Measurements from ENCODE around the gene NPPB. TPM values are rescaled to one million over a fixed set of nuclear protein-coding genes. Genes with fewer than 3 reads are reported as not detected.

The NPPB gene
- total and polyA plus RNA-seq, 9 of the 15 experiments (the other 6 are each of a cell fraction or from before 2014, with no cell fraction given) = not detected

GRCh38 chr1:11881749-11882441 is 23.1 kb upstream of the NPPB start (continued):
- no peak for TF ChIP-seq SMAD3 (CRISPR knock-in tag; conservative IDR thresholded peaks at IDR 0.05)
- no peak for TF ChIP-seq XRCC5 (IDR thresholded peaks at IDR 0.05; ENCODE audit: low read depth, low read length)
- peak; percentile 51 for TF ChIP-seq CBFA2T3 (IDR thresholded peaks at IDR 0.05)
- TF ChIP-seq, protein P1, sequence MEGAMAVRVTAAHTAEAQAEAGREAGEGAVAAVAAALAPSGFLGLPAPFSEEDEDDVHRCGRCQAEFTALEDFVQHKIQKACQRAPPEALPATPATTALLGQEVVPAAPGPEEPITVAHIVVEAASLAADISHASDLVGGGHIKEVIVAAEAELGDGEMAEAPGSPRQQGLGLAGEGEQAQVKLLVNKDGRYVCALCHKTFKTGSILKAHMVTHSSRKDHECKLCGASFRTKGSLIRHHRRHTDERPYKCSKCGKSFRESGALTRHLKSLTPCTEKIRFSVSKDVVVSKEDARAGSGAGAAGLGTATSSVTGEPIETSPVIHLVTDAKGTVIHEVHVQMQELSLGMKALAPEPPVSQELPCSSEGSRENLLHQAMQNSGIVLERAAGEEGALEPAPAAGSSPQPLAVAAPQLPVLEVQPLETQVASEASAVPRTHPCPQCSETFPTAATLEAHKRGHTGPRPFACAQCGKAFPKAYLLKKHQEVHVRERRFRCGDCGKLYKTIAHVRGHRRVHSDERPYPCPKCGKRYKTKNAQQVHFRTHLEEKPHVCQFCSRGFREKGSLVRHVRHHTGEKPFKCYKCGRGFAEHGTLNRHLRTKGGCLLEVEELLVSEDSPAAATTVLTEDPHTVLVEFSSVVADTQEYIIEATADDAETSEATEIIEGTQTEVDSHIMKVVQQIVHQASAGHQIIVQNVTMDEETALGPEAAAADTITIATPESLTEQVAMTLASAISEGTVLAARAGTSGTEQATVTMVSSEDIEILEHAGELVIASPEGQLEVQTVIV (CRISPR knock-in tag; IDR thresholded peaks at IDR 0.05; ENCODE audit: borderline replicate concordance) = no peak
- TF ChIP-seq, protein P2, sequence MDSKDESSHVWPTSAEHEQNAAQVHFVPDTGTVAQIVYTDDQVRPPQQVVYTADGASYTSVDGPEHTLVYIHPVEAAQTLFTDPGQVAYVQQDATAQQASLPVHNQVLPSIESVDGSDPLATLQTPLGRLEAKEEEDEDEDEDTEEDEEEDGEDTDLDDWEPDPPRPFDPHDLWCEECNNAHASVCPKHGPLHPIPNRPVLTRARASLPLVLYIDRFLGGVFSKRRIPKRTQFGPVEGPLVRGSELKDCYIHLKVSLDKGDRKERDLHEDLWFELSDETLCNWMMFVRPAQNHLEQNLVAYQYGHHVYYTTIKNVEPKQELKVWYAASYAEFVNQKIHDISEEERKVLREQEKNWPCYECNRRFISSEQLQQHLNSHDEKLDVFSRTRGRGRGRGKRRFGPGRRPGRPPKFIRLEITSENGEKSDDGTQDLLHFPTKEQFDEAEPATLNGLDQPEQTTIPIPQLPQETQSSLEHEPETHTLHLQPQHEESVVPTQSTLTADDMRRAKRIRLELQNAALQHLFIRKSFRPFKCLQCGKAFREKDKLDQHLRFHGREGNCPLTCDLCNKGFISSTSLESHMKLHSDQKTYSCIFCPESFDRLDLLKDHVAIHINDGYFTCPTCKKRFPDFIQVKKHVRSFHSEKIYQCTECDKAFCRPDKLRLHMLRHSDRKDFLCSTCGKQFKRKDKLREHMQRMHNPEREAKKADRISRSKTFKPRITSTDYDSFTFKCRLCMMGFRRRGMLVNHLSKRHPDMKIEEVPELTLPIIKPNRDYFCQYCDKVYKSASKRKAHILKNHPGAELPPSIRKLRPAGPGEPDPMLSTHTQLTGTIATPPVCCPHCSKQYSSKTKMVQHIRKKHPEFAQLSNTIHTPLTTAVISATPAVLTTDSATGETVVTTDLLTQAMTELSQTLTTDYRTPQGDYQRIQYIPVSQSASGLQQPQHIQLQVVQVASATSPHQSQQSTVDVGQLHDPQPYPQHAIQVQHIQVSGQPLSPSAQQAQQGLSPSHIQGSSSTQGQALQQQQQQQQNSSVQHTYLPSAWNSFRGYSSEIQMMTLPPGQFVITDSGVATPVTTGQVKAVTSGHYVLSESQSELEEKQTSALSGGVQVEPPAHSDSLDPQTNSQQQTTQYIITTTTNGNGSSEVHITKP (IDR thresholded peaks at IDR 0.05; ENCODE audit: partially characterized antibody) = no peak
- TF ChIP-seq, protein P3, sequence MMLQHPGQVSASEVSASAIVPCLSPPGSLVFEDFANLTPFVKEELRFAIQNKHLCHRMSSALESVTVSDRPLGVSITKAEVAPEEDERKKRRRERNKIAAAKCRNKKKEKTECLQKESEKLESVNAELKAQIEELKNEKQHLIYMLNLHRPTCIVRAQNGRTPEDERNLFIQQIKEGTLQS (IDR thresholded peaks at IDR 0.05) = 0 out of 2 replicates have a peak, but pooled peaks have one; percentile 27
- TF ChIP-seq, protein P3 (CRISPR knock-in tag; conservative IDR thresholded peaks at IDR 0.05) = no peak
- no peak for TF ChIP-seq ZNF282 (CRISPR knock-in tag; IDR thresholded peaks at IDR 0.05)
- no peak for TF ChIP-seq CREB5 (CRISPR knock-in tag; IDR thresholded peaks at IDR 0.05)
- TF ChIP-seq DIDO1 (tag; IDR thresholded peaks at IDR 0.05; ENCODE audit: low read depth) = no peak
- no peak for TF ChIP-seq MAFF (IDR thresholded peaks at IDR 0.05; ENCODE audit: low read length)
- TF ChIP-seq, protein P4, sequence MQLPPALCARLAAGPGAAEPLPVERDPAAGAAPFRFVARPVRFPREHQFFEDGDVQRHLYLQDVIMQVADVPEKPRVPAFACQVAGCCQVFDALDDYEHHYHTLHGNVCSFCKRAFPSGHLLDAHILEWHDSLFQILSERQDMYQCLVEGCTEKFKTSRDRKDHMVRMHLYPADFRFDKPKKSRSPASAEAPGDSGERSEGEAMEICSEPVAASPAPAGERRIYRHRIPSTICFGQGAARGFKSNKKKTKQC (CRISPR knock-in tag; IDR thresholded peaks at IDR 0.05) = no peak
- TF ChIP-seq RBM39 (optimal IDR thresholded peaks at IDR 0.05; ENCODE audit: low read depth, low read length) = no peak
- TF ChIP-seq CREBBP (IDR thresholded peaks at IDR 0.05; ENCODE audit: low read depth, low read length) = no peak
- TF ChIP-seq XRCC3 (IDR thresholded peaks at IDR 0.05) = no peak
- no peak for TF ChIP-seq BRCA1 (IDR thresholded peaks at IDR 0.05)
- TF ChIP-seq BRCA1 (CRISPR knock-in tag; IDR thresholded peaks at IDR 0.05) = no peak
- TF ChIP-seq MEF2A (IDR thresholded peaks at IDR 0.05; ENCODE audit: control insufficient read depth, low read depth, low read length) = no peak
- no peak for TF ChIP-seq ZNF830 (CRISPR knock-in tag; IDR thresholded peaks at IDR 0.05)
- no peak for TF ChIP-seq SMAD1 (IDR thresholded peaks at IDR 0.05; ENCODE audit: low read depth, low read length, partially characterized antibody)

Data from K562 (cell line).